Measurements from ENCODE around the gene TELO2.

Gene TELO2

GRCh38 chr16:1524366-1524765 is 31.2 kb downstream of the TELO2 start:
- DNase-seq: no peak

- DNase-seq: no peak
These were observed 32.9 kb downstream of the TELO2 start for GRCh38 chr16:1525871-1526607.

- DNase-seq: no peak
These were observed 33.7 kb downstream of the TELO2 start for GRCh38 chr16:1526608-1527555.

GRCh38 chr16:1527836-1528811 is 35.0 kb downstream of the TELO2 start:
- DNase-seq: no peak

DNA sequence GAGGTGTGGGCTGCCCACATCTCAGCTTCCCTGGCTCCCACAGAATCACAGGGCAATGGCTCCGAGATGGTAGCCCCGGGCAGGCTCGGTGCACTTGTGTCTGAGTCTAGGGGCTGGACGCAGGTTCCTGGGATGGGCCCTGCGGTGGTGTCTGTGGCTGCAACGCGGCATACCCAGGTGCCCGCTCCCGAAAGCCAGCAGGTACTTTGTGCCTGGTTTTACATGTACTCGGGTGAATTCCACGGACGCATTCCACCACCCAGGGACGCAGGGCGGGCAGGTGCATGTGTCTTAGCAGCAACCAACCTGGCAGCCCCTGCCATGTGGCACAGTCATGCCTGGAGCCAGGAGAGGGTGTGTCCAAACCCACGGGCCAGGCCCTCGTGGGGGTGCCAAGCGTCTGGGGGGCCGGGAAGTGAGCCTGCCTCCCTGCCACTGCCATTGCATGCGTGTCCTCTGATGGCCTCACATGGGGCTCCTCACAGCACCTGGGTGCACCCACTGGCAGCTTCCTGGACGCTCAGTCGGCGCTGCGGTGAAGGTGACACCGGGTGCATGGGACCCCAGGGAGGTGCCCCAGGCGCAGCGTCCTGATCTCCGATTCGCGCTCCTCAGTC is 35.9 kb downstream of the TELO2 start:
- DNase-seq: no peak

DNA sequence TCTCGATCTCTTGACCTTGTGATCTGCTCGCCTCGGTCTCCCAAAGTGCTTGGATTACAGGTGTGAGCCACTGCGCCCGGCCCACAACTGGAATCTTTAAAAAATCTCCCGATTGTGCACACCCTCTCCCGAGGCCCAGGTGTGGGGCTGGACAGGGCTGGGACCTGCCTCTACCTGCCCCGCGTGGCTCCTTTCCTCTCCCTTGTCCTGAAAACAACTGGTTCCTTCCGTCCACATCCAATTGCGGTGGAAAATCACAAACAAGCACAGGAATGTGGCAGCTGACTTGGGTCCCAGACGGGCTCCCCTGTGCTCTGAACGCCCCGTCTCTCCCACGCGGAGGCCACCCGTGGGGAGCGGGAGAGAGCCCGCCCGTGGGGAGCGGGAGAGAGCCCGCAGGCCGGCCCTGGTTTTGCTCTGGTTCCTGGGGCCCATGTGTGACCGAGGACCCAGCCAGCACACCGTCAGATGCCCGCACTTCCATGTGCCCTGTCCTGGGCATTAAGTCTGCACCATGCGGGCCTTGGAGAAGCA is 37.3 kb downstream of the TELO2 start:
- no peak for DNase-seq

GRCh38 chr16:1530883-1531637 is 37.9 kb downstream of the TELO2 start:
- DNase-seq: no peak

DNA sequence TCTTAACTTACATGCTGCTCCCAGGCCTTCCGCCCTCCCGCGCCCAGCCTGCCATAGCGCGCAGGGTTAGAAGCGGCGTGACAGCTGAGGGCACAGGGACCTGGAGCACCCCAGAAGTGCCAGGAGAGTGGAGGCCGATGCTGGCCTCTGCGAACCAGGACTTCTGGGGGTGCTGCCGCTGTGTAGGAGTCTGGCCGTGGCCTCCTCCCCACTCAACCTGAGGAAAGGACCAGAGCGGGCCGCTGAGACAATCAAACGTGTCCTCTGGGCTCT is 38.4 kb downstream of the TELO2 start:
- no peak for DNase-seq

DNA sequence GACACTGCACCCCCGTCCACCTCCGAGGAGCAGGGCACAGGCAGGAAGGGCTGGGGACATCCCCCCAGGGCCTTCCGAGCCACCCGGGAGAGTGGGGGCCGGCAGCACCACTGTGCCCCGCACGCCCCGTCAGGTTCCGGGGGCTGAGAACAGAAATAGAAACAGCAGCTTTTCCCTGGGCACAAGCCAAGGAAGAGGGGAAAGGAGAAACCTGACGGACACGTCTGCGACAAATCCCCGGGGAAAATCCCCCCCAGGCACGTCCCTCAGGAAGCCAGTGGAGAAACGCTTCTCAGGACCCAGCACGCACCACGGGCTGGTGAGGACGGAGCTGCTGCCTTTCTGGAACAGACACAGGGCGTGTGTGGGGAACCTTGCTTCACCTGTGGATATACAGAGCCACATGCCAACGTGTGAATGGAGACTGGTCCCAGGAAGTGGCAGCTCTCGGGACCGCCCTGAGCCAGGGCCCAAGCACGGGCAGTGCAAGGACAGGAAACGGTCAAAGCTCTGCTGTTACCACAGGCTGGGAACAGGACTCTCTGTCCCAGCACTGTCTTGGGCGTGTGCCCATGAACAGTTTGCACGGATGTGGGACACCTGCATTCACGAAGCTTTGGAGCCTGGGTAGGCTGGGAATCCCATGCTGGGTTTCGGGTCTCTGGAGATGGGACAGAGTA is 39.1 kb downstream of the TELO2 start:
- DNase-seq: no peak

- no peak for DNase-seq
These were observed 39.6 kb downstream of the TELO2 start for GRCh38 chr16:1532771-1533170.

DNA sequence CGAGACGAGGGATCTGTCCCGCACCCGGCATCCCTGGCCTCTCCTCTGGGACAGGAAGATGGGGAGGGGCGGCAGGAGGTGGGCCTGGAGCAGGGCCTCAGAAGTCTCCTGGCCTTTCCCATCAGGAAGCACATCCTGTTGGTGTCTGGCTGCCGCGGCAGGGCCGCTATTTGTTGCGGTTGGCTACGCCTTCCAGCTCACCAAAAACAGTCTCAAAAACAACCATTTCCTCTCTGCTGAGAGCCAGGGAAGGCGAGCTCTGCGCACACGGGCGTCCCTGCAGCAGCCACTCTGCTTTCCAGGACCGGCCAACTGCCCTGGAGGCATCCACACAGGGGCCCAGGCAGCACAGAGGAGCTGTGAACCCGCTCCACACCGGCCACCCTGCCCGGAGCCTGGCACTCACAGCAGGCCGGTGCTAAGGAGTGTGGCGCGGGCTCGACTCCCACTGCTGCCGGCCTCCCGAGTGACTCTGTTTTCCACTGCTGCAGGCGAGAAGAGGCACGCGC is 40.3 kb downstream of the TELO2 start, which contains the start of gene TMEM204:
TMEM204 (plus strand) TSS at position 224 of the 509 bp plus-strand sequence. CDS start 610 bp downstream, outside the sequence.
- DNase-seq: no peak

DNA sequence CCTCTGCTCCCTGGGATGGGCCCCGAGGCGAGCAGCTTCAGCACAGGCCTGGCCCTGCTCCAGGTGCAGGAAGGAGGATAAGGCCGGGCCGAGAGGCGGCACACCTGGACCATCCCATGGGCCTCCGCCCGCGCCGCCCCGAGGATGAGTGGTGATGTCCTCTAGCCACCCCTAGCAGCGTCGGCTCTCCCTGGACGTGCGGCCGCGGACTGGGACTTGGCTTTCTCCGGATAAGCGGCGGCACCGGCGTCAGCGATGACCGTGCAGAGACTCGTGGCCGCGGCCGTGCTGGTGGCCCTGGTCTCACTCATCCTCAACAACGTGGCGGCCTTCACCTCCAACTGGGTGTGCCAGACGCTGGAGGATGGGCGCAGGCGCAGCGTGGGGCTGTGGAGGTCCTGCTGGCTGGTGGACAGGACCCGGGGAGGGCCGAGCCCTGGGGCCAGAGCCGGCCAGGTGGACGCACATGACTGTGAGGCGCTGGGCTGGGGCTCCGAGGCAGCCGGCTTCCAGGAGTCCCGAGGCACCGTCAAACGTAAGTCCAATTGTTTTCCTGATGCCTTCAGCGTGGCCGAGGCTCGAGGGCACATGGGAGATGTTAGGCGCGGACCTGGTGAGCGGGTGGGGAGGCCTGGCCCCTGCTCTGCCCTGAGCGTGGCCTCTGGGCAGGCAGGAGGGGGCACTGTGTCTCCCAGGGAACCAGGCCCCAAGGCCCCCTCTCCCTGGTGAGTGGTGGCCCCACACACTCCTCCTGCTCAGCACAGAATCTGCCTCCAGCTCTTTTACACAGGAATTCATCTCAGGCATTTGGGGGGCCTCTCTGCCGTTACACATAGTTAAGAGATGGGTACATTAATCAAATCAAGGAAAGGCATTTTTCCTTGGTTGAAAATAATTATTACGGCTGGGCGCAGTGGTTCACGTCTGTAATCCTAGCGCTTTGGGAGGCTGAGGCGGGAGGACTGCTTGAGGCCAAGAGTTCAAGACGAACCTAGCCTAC is 41.2 kb downstream of the TELO2 start:
- no peak for DNase-seq

- no peak for DNase-seq
These were observed 42.5 kb downstream of the TELO2 start for GRCh38 chr16:1535391-1536291.

GRCh38 chr16:1536601-1537000 is 43.4 kb downstream of the TELO2 start:
- no peak for DNase-seq

- DNase-seq: no peak
These were observed 44.0 kb downstream of the TELO2 start for GRCh38 chr16:1537138-1537577.

DNA sequence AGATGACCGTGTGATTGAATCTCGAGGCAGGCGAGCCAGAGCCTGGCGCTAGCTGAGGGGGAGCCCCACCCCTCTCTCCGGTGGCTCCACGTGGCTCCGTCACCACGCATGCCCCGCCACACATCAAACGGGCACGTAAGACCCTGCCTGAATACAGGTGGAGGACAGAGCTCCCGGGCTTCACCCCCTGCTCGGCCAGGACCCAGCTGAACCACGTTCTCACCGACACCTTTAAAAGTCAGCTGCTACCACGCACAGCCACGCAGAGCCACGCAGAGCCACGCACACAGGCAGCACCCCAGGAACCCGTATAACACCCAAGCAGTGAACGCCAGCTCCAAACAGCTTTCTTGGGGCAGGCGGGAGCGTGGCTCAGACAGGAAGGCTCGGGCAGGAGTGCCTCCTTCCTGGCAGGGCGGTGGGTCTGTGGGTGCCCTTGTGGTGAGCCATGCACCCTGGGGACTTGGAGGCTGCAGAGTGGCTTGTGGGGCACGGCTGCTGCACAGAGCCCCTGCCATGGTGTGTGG is 44.7 kb downstream of the TELO2 start:
- DNase-seq: no peak

GRCh38 chr16:1538804-1539520 is 45.8 kb downstream of the TELO2 start:
- peak in 1 of 2 experiments; percentile 24 for DNase-seq

All from NCI-H526 (cell line).